Astrocyte of the cerebellum (primary cell): Measurements from ENCODE around the gene CHSY3.

Experiments
- DNase-seq: peaks from one replicate; pipeline ENCODE4 v3.0.0-alpha.2; 2011; ENCODE audit warnings: low read depth
- H3K4me3 ChIP-seq: 2 replicates; pipeline ENCODE4 v1.5.1; 2011; ENCODE audit warnings: mild to moderate bottlenecking, low read depth, low read length, moderate library complexity
- CTCF ChIP-seq: IDR thresholded peaks from 2 replicates; pipeline ENCODE4 v1.5.1; 2012; ENCODE audit warnings: low read length, low read depth, moderate library complexity, mild to moderate bottlenecking; ENCODE audit errors: missing control alignments
- in situ Hi-C: cut with HindIII; loops from 2 replicates; pipeline ENCODE4 v1.10.0; 2017; ENCODE audit warnings: low sequenced_read_pairs

Gene CHSY3

DNA sequence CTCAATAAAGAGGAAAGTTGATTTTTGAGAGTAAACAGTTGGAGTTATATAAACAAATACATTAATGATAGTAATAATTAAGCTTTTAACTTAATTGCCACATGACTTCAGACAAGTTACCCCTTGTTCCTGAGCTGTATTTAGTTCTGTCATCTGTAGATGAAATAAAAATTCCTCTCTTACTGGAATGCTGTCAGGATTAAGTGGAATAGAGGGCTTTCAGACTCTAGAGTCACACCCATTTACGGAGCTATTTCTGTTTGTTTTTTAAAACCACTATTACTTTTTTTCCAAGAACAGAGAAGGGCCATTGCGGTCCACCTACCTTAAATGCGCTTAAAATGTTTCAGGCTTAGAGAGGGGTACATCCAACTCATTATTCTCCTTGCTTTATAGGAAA, 170.6 kb downstream of the CHSY3 start:
- no peak for DNase-seq
- TF ChIP-seq CTCF = no peak
- H3K4me3 ChIP-seq = no peak overlapping the region
- in situ Hi-C loops = no loop called here

GRCh38 chr5:130077007-130077406, 172.7 kb downstream of the CHSY3 start:
- peak; percentile 18 for TF ChIP-seq CTCF
- DNase-seq = no peak
- in situ Hi-C loops = no loop called here
- H3K4me3 ChIP-seq = no peak overlapping the region

GRCh38 chr5:130078661-130079060, 174.4 kb downstream of the CHSY3 start:
- TF ChIP-seq CTCF = no peak
- in situ Hi-C loops = no loop called here
- DNase-seq = no peak
- no peak overlapping the region for H3K4me3 ChIP-seq

- no peak for DNase-seq
- no peak overlapping the region for H3K4me3 ChIP-seq
- TF ChIP-seq CTCF = no peak
- in situ Hi-C loops = no loop called here
These were observed 186.5 kb downstream of the CHSY3 start for GRCh38 chr5:130090569-130091270.

DNA sequence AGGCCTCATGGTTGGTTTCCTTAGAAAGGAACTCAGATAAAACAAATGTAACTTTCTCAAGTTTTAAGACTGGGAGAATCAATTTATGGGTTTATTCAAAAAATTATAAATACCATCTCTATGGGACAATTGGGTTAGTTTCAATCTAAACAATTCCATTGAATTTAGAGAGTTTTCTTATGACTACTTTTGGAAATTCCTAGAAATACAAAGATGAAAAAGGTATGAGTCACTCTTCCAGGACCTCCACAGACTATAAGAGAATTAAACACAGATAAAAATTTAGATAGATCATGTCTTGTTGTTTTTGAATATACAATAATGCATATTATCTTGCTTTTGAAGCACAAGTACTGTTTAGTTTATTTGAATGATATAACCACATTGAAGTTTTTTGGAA, 188.7 kb downstream of the CHSY3 start:
- DNase-seq = no peak
- in situ Hi-C loops = no loop called here
- TF ChIP-seq CTCF = no peak
- no peak overlapping the region for H3K4me3 ChIP-seq

DNA sequence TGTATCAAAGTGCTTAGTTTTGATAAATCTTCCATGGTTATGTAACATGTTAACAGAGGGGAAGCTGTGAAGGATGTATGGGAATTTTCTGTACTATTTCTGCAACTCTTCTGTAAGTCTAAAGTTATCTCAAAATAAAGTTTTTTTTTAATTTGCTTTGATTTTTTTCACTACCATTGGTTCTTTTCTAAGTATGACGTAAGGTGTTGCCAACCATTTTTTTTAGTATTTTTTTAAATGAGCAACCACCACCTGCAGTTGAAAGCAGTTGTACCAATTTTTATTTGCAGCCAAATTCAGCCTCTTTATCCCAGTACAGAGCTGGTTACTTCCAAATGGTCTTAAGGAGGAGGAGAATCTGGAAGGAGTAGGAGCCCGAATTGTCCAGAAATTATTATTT, 192.2 kb downstream of the CHSY3 start:
- in situ Hi-C loops = no loop called here
- H3K4me3 ChIP-seq = no peak overlapping the region
- DNase-seq = no peak
- no peak for TF ChIP-seq CTCF
